Caco-2 (cell line): ENCODE data around the gene PLXDC1. TPM values are rescaled to one million over a fixed set of nuclear protein-coding genes. Genes with fewer than 3 reads are reported as not detected.

ENCODE experiments used
- BruUV-seq: library from RNA; stranded (reverse); fragments of 400-500 nt; replicated peaks from 2 replicates; lab custom pipeline; 2021; lab: Mats Ljungman, UMichigan
- CTCF ChIA-PET: fragments of 300-600 bp; sonication (Branson Sonifier 250); formaldehyde crosslinking; loops from one replicate; lab custom pipeline; 2022; ENCODE audit warnings: antibody characterized with exemption; lab: Charles Lee
- POLR2A ChIA-PET: fragments of 300-600 bp; sonication (Branson Sonifier 250); formaldehyde crosslinking; loops from one replicate; lab custom pipeline; 2022; ENCODE audit warnings: antibody characterized with exemption; lab: Charles Lee
- DNase-seq, 2 experiments: peaks; one replicate each; pipeline versions ENCODE4 v3.0.0 to v3.0.0-alpha.2; 2020 to 2022
- H3K27me3 ChIP-seq: replicated peaks from 2 replicates; pipeline ENCODE4 v1.6.0; 2011; ENCODE audit warnings: low read length; ENCODE audit not compliant: control insufficient read depth, insufficient read depth
- H3K36me3 ChIP-seq: 2 replicates; pipeline ENCODE4 v1.5.1; 2011; ENCODE audit warnings: low read length; ENCODE audit not compliant: control insufficient read depth, insufficient read depth
- H3K4me1 ChIP-seq: fragments of 250-450 bp; sonication (Bioruptor Pico); 2 replicates; pipeline ENCODE4 v1.5.1; 2020; ENCODE audit warnings: mild to moderate bottlenecking
- H3K4me3 ChIP-seq: 2 replicates; pipeline ENCODE4 v1.5.1; 2011; ENCODE audit warnings: low read depth, mild to moderate bottlenecking, control low read depth, low read length
- H3K9me3 ChIP-seq: fragments of 250-450 bp; sonication (Bioruptor Pico); 2 replicates; pipeline ENCODE4 v1.5.1; 2020; ENCODE audit warnings: mild to moderate bottlenecking, moderate library complexity
- H3K27ac Mint-ChIP-seq: one replicate; pipeline ENCODE4 v1.8.0; 2022; ENCODE audit warnings: mixed read lengths; ENCODE audit not compliant: unreplicated experiment
- H3K27me3 Mint-ChIP-seq: one replicate; pipeline ENCODE4 v1.8.0; 2022; ENCODE audit warnings: mixed read lengths; ENCODE audit not compliant: insufficient read depth, unreplicated experiment
- H3K36me3 Mint-ChIP-seq: one replicate; pipeline ENCODE4 v1.8.0; 2022; ENCODE audit warnings: mild to moderate bottlenecking, mixed read lengths; ENCODE audit not compliant: insufficient read depth, unreplicated experiment
- H3K4me1 Mint-ChIP-seq: one replicate; pipeline ENCODE4 v1.8.0; 2022; ENCODE audit warnings: low read depth, mixed read lengths; ENCODE audit not compliant: unreplicated experiment
- H3K4me3 Mint-ChIP-seq: one replicate; pipeline ENCODE4 v1.8.0; 2022; ENCODE audit warnings: mild to moderate bottlenecking, moderate library complexity, mixed read lengths; ENCODE audit not compliant: unreplicated experiment
- H3K9me3 Mint-ChIP-seq: one replicate; pipeline ENCODE4 v1.8.0; 2022; ENCODE audit warnings: mixed read lengths; ENCODE audit not compliant: unreplicated experiment
- CTCF ChIP-seq, 2 experiments: fragments of 200-600 bp in 1 of 2; IDR thresholded peaks; 1 replicate in 1 of 2; 2 replicates in 1 of 2; pipeline versions ENCODE4 v1.5.1 to v1.8.0; 2011 to 2022; ENCODE audit warnings: antibody characterized with exemption in 1 of 2, control low read depth in 1 of 2, inconsistent platforms in 1 of 2, low read depth in 1 of 2, low read length in 1 of 2, mild to moderate bottlenecking in 1 of 2, moderate library complexity in 1 of 2; ENCODE audit not compliant: insufficient read depth in 1 of 2, severe bottlenecking in 1 of 2, unreplicated experiment in 1 of 2
- intact Hi-C: fragments of 100-400 bp; cut with micrococcal nuclease; formaldehyde crosslinking; loops from one replicate; pipeline ENCODE4 v1.10.0; 2022; ENCODE audit not compliant: unreplicated experiment
- total RNA-seq: library from RNA; stranded (reverse); gene quantifications from 2 replicates; pipeline ENCODE4 v1.2.3, GENCODE V29; 2022

Gene PLXDC1
- total RNA-seq, 1 experiment from 2014 or later, result 0.14 TPM

- ChIA-PET POLR2A (no interaction called here), CTCF (no interaction called here)
- Mint-ChIP-seq H3K4me3 (no peak overlapping the region), H3K27me3 (no peaks in the 10 kb centered on the region), H3K9me3 (no peaks in the 10 kb centered on the region), H3K27ac (no peak overlapping the region), H3K36me3 (no peaks in the 10 kb centered on the region), H3K4me1 (no peaks in the 10 kb centered on the region)
- no peaks in the 10 kb centered on the region for H3K9me3 ChIP-seq
- no peak for DNase-seq
- H3K27me3 ChIP-seq, result no peaks in the 10 kb centered on the region
- intact Hi-C loops, result no loop called here
- H3K4me1 ChIP-seq, result no peaks in the 10 kb centered on the region
- H3K36me3 ChIP-seq, result no peaks in the 10 kb centered on the region
- H3K4me3 ChIP-seq, result no peak overlapping the region
- TF ChIP-seq CTCF (IDR thresholded peaks at IDR 0.05; ENCODE audit: insufficient read depth in 1 of 2, low read depth in 1 of 2, low read length in 1 of 2, severe bottlenecking in 1 of 2, unreplicated experiment in 1 of 2), result no peak
- BruUV-seq, result no TSS peak
These were observed 27.1 kb upstream of the PLXDC1 start for GRCh38 chr17:39178536-39178935.

- no peaks in the 10 kb centered on the region for H3K4me1 Mint-ChIP-seq
- H3K27me3 ChIP-seq, result no peaks in the 10 kb centered on the region
- DNase-seq, result peak; percentile 30 to 61
- no peak overlapping the region for H3K27ac Mint-ChIP-seq
- no TSS peak for BruUV-seq
- no peak overlapping the region for H3K4me3 ChIP-seq
- no peaks in the 10 kb centered on the region for H3K4me1 ChIP-seq
- H3K36me3 Mint-ChIP-seq, result peaks cover 7% of the 10 kb centered on the region
- no peaks in the 10 kb centered on the region for H3K9me3 Mint-ChIP-seq
- TF ChIP-seq CTCF (IDR thresholded peaks at IDR 0.05; ENCODE audit: insufficient read depth in 1 of 2, low read depth in 1 of 2, low read length in 1 of 2, severe bottlenecking in 1 of 2, unreplicated experiment in 1 of 2), result no peak
- CTCF ChIA-PET, result no interaction called here
- intact Hi-C loops, result no loop called here
- H3K4me3 Mint-ChIP-seq, result no peak overlapping the region
- no peaks in the 10 kb centered on the region for H3K9me3 ChIP-seq
- no peaks in the 10 kb centered on the region for H3K27me3 Mint-ChIP-seq
- no peaks in the 10 kb centered on the region for H3K36me3 ChIP-seq
- POLR2A ChIA-PET, result no interaction called here
These were observed 25.8 kb upstream of the PLXDC1 start for GRCh38 chr17:39177256-39177655.

DNA sequence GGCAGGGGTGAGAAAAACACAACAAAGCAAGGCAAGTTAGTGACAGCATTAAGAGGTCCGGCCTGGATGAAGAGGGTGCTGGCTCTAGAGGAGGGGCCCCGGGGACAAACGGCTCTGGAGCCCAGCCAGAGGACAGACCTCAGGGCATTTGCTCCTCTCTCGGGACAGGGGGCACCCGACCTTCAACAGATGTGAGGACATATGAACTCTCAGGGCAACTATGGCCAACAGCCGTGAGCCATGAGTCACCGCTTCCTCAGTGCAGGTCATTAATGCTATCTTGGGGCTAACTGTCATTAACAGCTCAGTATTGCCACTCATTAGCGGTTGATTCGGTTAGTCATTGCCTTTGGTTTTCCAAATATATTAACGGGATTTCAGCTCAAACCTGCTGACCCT lies 24.3 kb upstream of the PLXDC1 start:
- H3K4me1 ChIP-seq, result no peaks in the 10 kb centered on the region
- intact Hi-C loops, result no loop called here
- H3K4me3 ChIP-seq, result no peak overlapping the region
- no peaks in the 10 kb centered on the region for H3K27me3 ChIP-seq
- Mint-ChIP-seq H3K4me1 (no peaks in the 10 kb centered on the region), H3K27me3 (no peaks in the 10 kb centered on the region), H3K9me3 (no peaks in the 10 kb centered on the region), H3K36me3 (peaks cover 7% of the 10 kb centered on the region), H3K4me3 (no peak overlapping the region), H3K27ac (no peak overlapping the region)
- ChIA-PET POLR2A (interaction anchor here (0.6 kb wide), 1 partner anchor 209 kb away, joined by 3 read pairs; the partner anchor contains the start of gene FBXO47), CTCF (interaction anchor here (2.0 to 2.8 kb wide), 3 partner anchors 11 to 194 kb away, joined by 8 to 32 read pairs (median 21); partner anchors contain the start of gene RPL19)
- no peaks in the 10 kb centered on the region for H3K36me3 ChIP-seq
- no TSS peak for BruUV-seq
- TF ChIP-seq CTCF (IDR thresholded peaks at IDR 0.05; ENCODE audit: insufficient read depth in 1 of 2, low read depth in 1 of 2, low read length in 1 of 2, severe bottlenecking in 1 of 2, unreplicated experiment in 1 of 2), result no peak
- no peak for DNase-seq
- H3K9me3 ChIP-seq, result no peaks in the 10 kb centered on the region
